Parathyroid adenoma (tissue), 2 donors: ENCODE data around the gene EIF2S1.
A peak's percentile ranks its signal among the peaks of the same experiment; 100 is the strongest.

Experiments
- H2AFZ ChIP-seq: fragments of 300-600 bp; sonication (generic); one replicate; pipeline ENCODE4 v1.7.0; 2017; ENCODE audit warnings: antibody characterized with exemption, mild to moderate bottlenecking
- H3K27ac ChIP-seq: fragments of 300-600 bp; sonication (generic); one replicate; pipeline ENCODE4 v1.7.0; 2017
- H3K27me3 ChIP-seq: fragments of 300-600 bp; sonication (generic); one replicate; pipeline ENCODE4 v1.7.0; 2017; ENCODE audit warnings: low read length; ENCODE audit not compliant: control insufficient read depth, insufficient read depth
- H3K36me3 ChIP-seq: fragments of 300-600 bp; sonication (generic); one replicate; pipeline ENCODE4 v1.7.0; 2017; ENCODE audit warnings: low read length; ENCODE audit not compliant: control insufficient read depth, insufficient read depth
- H3K4me1 ChIP-seq: fragments of 300-600 bp; sonication (generic); one replicate; pipeline ENCODE4 v1.7.0; 2017; ENCODE audit warnings: control low read depth
- H3K4me2 ChIP-seq: fragments of 300-600 bp; sonication (generic); one replicate; pipeline ENCODE4 v1.7.0; 2017; ENCODE audit warnings: low read length
- H3K4me3 ChIP-seq: fragments of 300-600 bp; sonication (generic); one replicate; pipeline ENCODE4 v1.7.0; 2017; ENCODE audit warnings: low read depth, low read length
- H3K79me2 ChIP-seq: fragments of 300-600 bp; sonication (generic); one replicate; pipeline ENCODE4 v1.7.0; 2017; ENCODE audit warnings: control low read depth
- H3K9ac ChIP-seq: fragments of 300-600 bp; sonication (generic); one replicate; pipeline ENCODE4 v1.7.0; 2017; ENCODE audit warnings: mild to moderate bottlenecking
- H3K9me3 ChIP-seq: fragments of 300-600 bp; sonication (generic); one replicate; pipeline ENCODE4 v1.7.0; 2017; ENCODE audit warnings: low read length; ENCODE audit not compliant: control insufficient read depth
- CTCF ChIP-seq: fragments of 300-600 bp; sonication (generic); IDR thresholded peaks from one replicate; pipeline ENCODE4 v1.7.0; 2017; ENCODE audit warnings: antibody characterized with exemption, mild to moderate bottlenecking
- donor health status: primary hyperparathyroidism.

The EIF2S1 gene

GRCh38 chr14:67418401-67419191 lies 58.5 kb downstream of the EIF2S1 start:
- Histone ChIP-seq H3K9ac (no peak overlapping the region), H3K27ac (no peak overlapping the region), H3K4me2 (no peak overlapping the region), H3K4me3 (no peak overlapping the region), H3K4me1 (no peaks in the 10 kb centered on the region), H2AFZ (no peak overlapping the region), H3K36me3 (no peaks in the 10 kb centered on the region), H3K27me3 (no peaks in the 10 kb centered on the region), H3K79me2 (no peaks in the 10 kb centered on the region), H3K9me3 (no peaks in the 10 kb centered on the region)
- no peak for TF ChIP-seq CTCF

GRCh38 chr14:67420102-67420739 lies 60.1 kb downstream of the EIF2S1 start:
- no peaks in the 10 kb centered on the region for H3K36me3 ChIP-seq
- no peaks in the 10 kb centered on the region for H3K79me2 ChIP-seq
- H3K9me3 ChIP-seq = no peaks in the 10 kb centered on the region
- H2AFZ ChIP-seq = no peak overlapping the region
- no peak overlapping the region for H3K9ac ChIP-seq
- H3K4me3 ChIP-seq = no peak overlapping the region
- H3K4me2 ChIP-seq = no peak overlapping the region
- no peaks in the 10 kb centered on the region for H3K27me3 ChIP-seq
- peak; percentile 18 for TF ChIP-seq CTCF
- no peaks in the 10 kb centered on the region for H3K4me1 ChIP-seq
- H3K27ac ChIP-seq = no peak overlapping the region

- H3K9ac ChIP-seq = no peak overlapping the region
- H2AFZ ChIP-seq = no peak overlapping the region
- H3K4me3 ChIP-seq = no peak overlapping the region
- H3K27ac ChIP-seq = no peak overlapping the region
- H3K79me2 ChIP-seq = no peaks in the 10 kb centered on the region
- no peaks in the 10 kb centered on the region for H3K27me3 ChIP-seq
- H3K4me2 ChIP-seq = no peak overlapping the region
- H3K9me3 ChIP-seq = no peaks in the 10 kb centered on the region
- H3K4me1 ChIP-seq = no peaks in the 10 kb centered on the region
- no peaks in the 10 kb centered on the region for H3K36me3 ChIP-seq
- no peak for TF ChIP-seq CTCF
Measured at GRCh38 chr14:67421356-67422224, 61.5 kb downstream of the EIF2S1 start.

- H3K4me2 ChIP-seq = no peak overlapping the region
- no peaks in the 10 kb centered on the region for H3K9me3 ChIP-seq
- TF ChIP-seq CTCF = no peak
- no peak overlapping the region for H2AFZ ChIP-seq
- no peaks in the 10 kb centered on the region for H3K27me3 ChIP-seq
- peaks cover 3% of the 10 kb centered on the region for H3K4me1 ChIP-seq
- no peak overlapping the region for H3K9ac ChIP-seq
- no peak overlapping the region for H3K4me3 ChIP-seq
- H3K79me2 ChIP-seq = no peaks in the 10 kb centered on the region
- H3K27ac ChIP-seq = no peak overlapping the region
- H3K36me3 ChIP-seq = no peaks in the 10 kb centered on the region
Measured at GRCh38 chr14:67423424-67423823, 63.3 kb downstream of the EIF2S1 start.
